CD8-positive, alpha-beta memory T cell (primary cell): ENCODE results near the gene PPM1E. TPM values are rescaled to one million over a fixed set of nuclear protein-coding genes. Genes with fewer than 3 reads are reported as not detected.
"Not testable (repeated sequence)": the region's sequence is repeated elsewhere in the genome, so short reads cannot be mapped to it uniquely, and the experiment has no call there.

ENCODE experiments used
- CTCF ChIA-PET: fragments of 350-600 bp; sonication (Branson Sonifier 250); formaldehyde crosslinking; loops from one replicate; lab custom pipeline; 2021; ENCODE audit warnings: antibody characterized with exemption; lab: Charles Lee
- POLR2A ChIA-PET: fragments of 350-600 bp; sonication (Branson Sonifier 250); formaldehyde crosslinking; loops from one replicate; lab custom pipeline; 2021; ENCODE audit warnings: antibody characterized with exemption; lab: Charles Lee
- DNase-seq, 5 donors: peaks; one replicate each; pipeline versions ENCODE4 v3.0.0 to v3.0.0-alpha.2; 2020 to 2022; ENCODE audit warnings: mixed read lengths in 1 of 5
- H3K27ac ChIP-seq: one replicate; pipeline ENCODE4 v1.7.0; 2013; ENCODE audit warnings: low read depth, mild to moderate bottlenecking, low read length, moderate library complexity
- H3K27me3 ChIP-seq: 2 replicates; pipeline ENCODE4 v1.7.0; 2013; ENCODE audit warnings: low read length, mild to moderate bottlenecking; ENCODE audit not compliant: insufficient read depth, poor library complexity, severe bottlenecking
- H3K36me3 ChIP-seq: 2 replicates; pipeline ENCODE4 v1.7.0; 2013; ENCODE audit warnings: mild to moderate bottlenecking, low read length, moderate library complexity; ENCODE audit not compliant: insufficient read depth
- H3K4me1 ChIP-seq: 2 replicates; pipeline ENCODE4 v1.7.0; 2013; ENCODE audit warnings: mild to moderate bottlenecking, low read length, moderate library complexity; ENCODE audit not compliant: insufficient read depth
- H3K4me3 ChIP-seq: 2 replicates; pipeline ENCODE4 v1.7.0; 2013; ENCODE audit warnings: mild to moderate bottlenecking, low read length
- H3K9me3 ChIP-seq: 2 replicates; pipeline ENCODE4 v1.7.0; 2013; ENCODE audit warnings: mild to moderate bottlenecking, low read length
- H3K27ac Mint-ChIP-seq, 8 donors: one replicate each; pipeline ENCODE4 v1.8.0; 2020 to 2021; ENCODE audit warnings: mixed read lengths in 8 of 8, mild to moderate bottlenecking in 6 of 8, inconsistent platforms in 3 of 8, moderate library complexity in 3 of 8
- H3K27me3 Mint-ChIP-seq, 2 donors: one replicate each; pipeline ENCODE4 v1.8.0; 2020 to 2021; ENCODE audit warnings: mixed read lengths in 2 of 2, mild to moderate bottlenecking in 1 of 2, moderate library complexity in 1 of 2
- H3K36me3 Mint-ChIP-seq, 3 donors: one replicate each; pipeline ENCODE4 v1.8.0; 2020 to 2021; ENCODE audit warnings: mixed read lengths in 3 of 3, inconsistent platforms in 1 of 3, mild to moderate bottlenecking in 1 of 3
- H3K4me1 Mint-ChIP-seq, 3 donors: one replicate each; pipeline ENCODE4 v1.8.0; 2020 to 2021; ENCODE audit warnings: mixed read lengths in 3 of 3, inconsistent platforms in 1 of 3, mild to moderate bottlenecking in 1 of 3
- H3K4me3 Mint-ChIP-seq, 7 donors: one replicate each; pipeline ENCODE4 v1.8.0; 2020 to 2021; ENCODE audit warnings: mixed read lengths in 7 of 7, mild to moderate bottlenecking in 6 of 7, moderate library complexity in 4 of 7, inconsistent platforms in 2 of 7
- H3K9me3 Mint-ChIP-seq, 5 donors: one replicate each; pipeline ENCODE4 v1.8.0; 2020 to 2022; ENCODE audit warnings: mixed read lengths in 5 of 5, mild to moderate bottlenecking in 3 of 5, moderate library complexity in 2 of 5, inconsistent platforms in 1 of 5
- polyA plus RNA-seq: library from polyadenylated mRNA; unstranded; fragments of 300-500 nt; fragmentation: Illumina TruSeq; gene quantifications from one replicate; pipeline ENCODE4 v1.2.3, GENCODE V29; 2021
- total RNA-seq, 2 experiments: library from RNA; stranded (reverse); gene quantifications; one replicate each; pipeline ENCODE4 v1.2.3, GENCODE V29; 2021

Gene PPM1E
- total and polyA plus RNA-seq, 3 experiments from 2014 or later = 0.05 TPM; not detected in 2

- CTCF ChIA-PET = no interaction called here
- Histone ChIP-seq H3K4me3 (no peak overlapping the region), H3K4me1 (no peaks in the 10 kb centered on the region), H3K27me3 (no peaks in the 10 kb centered on the region), H3K9me3 (no peaks in the 10 kb centered on the region), H3K27ac (no peak overlapping the region), H3K36me3 (no peaks in the 10 kb centered on the region)
- no peak overlapping the region for H3K4me3 Mint-ChIP-seq
- DNase-seq = no peak
- peaks cover 0 to 6% (median 2%) of the 10 kb centered on the region in 5 donors for H3K9me3 Mint-ChIP-seq
- H3K36me3 Mint-ChIP-seq = peaks cover 0 to 5% (median 0%) of the 10 kb centered on the region in 3 donors
- peaks cover 14 to 25% of the 10 kb centered on the region in 2 donors for H3K27me3 Mint-ChIP-seq
- no peaks in the 10 kb centered on the region for H3K4me1 Mint-ChIP-seq
- H3K27ac Mint-ChIP-seq = no peak overlapping the region
- POLR2A ChIA-PET = no interaction called here
Observed at GRCh38 chr17:58829172-58829637, 73.6 kb downstream of the PPM1E start.

GRCh38 chr17:58831780-58832179 is 76.1 kb downstream of the PPM1E start:
- Histone ChIP-seq H3K36me3 (no peaks in the 10 kb centered on the region), H3K9me3 (no peaks in the 10 kb centered on the region), H3K27me3 (no peaks in the 10 kb centered on the region), H3K4me3 (no peak overlapping the region), H3K4me1 (no peaks in the 10 kb centered on the region), H3K27ac (no peak overlapping the region)
- Mint-ChIP-seq H3K27ac (no peak overlapping the region), H3K27me3 (peaks cover 19 to 29% of the 10 kb centered on the region in 2 donors), H3K4me1 (no peaks in the 10 kb centered on the region), H3K36me3 (peaks cover 0 to 5% (median 0%) of the 10 kb centered on the region in 3 donors), H3K9me3 (peaks cover 0 to 6% (median 2%) of the 10 kb centered on the region in 5 donors), H3K4me3 (no peak overlapping the region)
- POLR2A ChIA-PET = no interaction called here
- no peak for DNase-seq
- CTCF ChIA-PET = no interaction called here

GRCh38 chr17:58832514-58832913 is 76.9 kb downstream of the PPM1E start:
- H3K36me3 ChIP-seq = no peaks in the 10 kb centered on the region
- no peaks in the 10 kb centered on the region for H3K9me3 ChIP-seq
- peaks cover 0 to 6% (median 2%) of the 10 kb centered on the region in 5 donors for H3K9me3 Mint-ChIP-seq
- CTCF ChIA-PET = no interaction called here
- no peak overlapping the region for H3K4me3 ChIP-seq
- no peaks in the 10 kb centered on the region for H3K27me3 ChIP-seq
- H3K36me3 Mint-ChIP-seq = peaks cover 0 to 5% (median 0%) of the 10 kb centered on the region in 3 donors
- no peak overlapping the region for H3K27ac Mint-ChIP-seq
- no peak for DNase-seq
- H3K27ac ChIP-seq = no peak overlapping the region
- H3K4me3 Mint-ChIP-seq = no peak overlapping the region
- peaks cover 20 to 29% of the 10 kb centered on the region in 2 donors for H3K27me3 Mint-ChIP-seq
- POLR2A ChIA-PET = no interaction called here
- H3K4me1 ChIP-seq = no peaks in the 10 kb centered on the region
- H3K4me1 Mint-ChIP-seq = no peaks in the 10 kb centered on the region

GRCh38 chr17:58837699-58838098 is 82.0 kb downstream of the PPM1E start:
- CTCF ChIA-PET = no interaction called here
- no peak overlapping the region for H3K27ac ChIP-seq
- no peaks in the 10 kb centered on the region for H3K4me1 Mint-ChIP-seq

GRCh38 chr17:58840820-58841612 is 85.4 kb downstream of the PPM1E start:
- ChIA-PET POLR2A (interaction anchor here (0.6 kb wide), 1 partner anchor 229 kb away, joined by 4 read pairs; no protein-coding TSS in a partner anchor), CTCF (interaction anchor here (1.3 kb wide), 1 partner anchor 19 kb away, joined by 4 read pairs; no protein-coding TSS in a partner anchor)
- Mint-ChIP-seq H3K4me1 (no peaks in the 10 kb centered on the region), H3K4me3 (no peak overlapping the region), H3K36me3 (no peaks in the 10 kb centered on the region), H3K27ac (no peak overlapping the region), H3K27me3 (peaks cover 5 to 25% of the 10 kb centered on the region in 2 donors), H3K9me3 (no peaks in the 10 kb centered on the region)
- DNase-seq = no peak
- no peaks in the 10 kb centered on the region for H3K4me1 ChIP-seq
- H3K9me3 ChIP-seq = no peaks in the 10 kb centered on the region
- no peaks in the 10 kb centered on the region for H3K36me3 ChIP-seq
- H3K4me3 ChIP-seq = no peak overlapping the region
- H3K27ac ChIP-seq = no peak overlapping the region
- H3K27me3 ChIP-seq = no peaks in the 10 kb centered on the region

More at GRCh38 chr17:58837699-58838098, 82.0 kb downstream of the PPM1E start:
- Histone ChIP-seq H3K36me3 (no peaks in the 10 kb centered on the region), H3K4me3 (no peak overlapping the region), H3K27me3 (no peaks in the 10 kb centered on the region), H3K9me3 (no peaks in the 10 kb centered on the region), H3K4me1 (no peaks in the 10 kb centered on the region)
- Mint-ChIP-seq H3K27me3 (peaks cover 12 to 44% of the 10 kb centered on the region in 2 donors), H3K4me3 (no peak overlapping the region), H3K9me3 (no peaks in the 10 kb centered on the region), H3K27ac (no peak overlapping the region), H3K36me3 (no peaks in the 10 kb centered on the region)
- DNase-seq = no peak
- POLR2A ChIA-PET = no interaction called here

- H3K4me1 ChIP-seq, H3K27me3 ChIP-seq, H3K27ac Mint-ChIP-seq, H3K4me3 ChIP-seq, H3K4me1 Mint-ChIP-seq, DNase-seq, H3K9me3 ChIP-seq, CTCF ChIA-PET, H3K27ac ChIP-seq, H3K4me3 Mint-ChIP-seq, POLR2A ChIA-PET, H3K36me3 Mint-ChIP-seq, H3K36me3 ChIP-seq: not testable (repeated sequence)
- peaks cover 14 to 18% of the 10 kb centered on the region in 2 donors for H3K27me3 Mint-ChIP-seq
- peaks cover 0 to 18% (median 5%) of the 10 kb centered on the region in 5 donors for H3K9me3 Mint-ChIP-seq
Observed at GRCh38 chr17:58846413-58846812, 90.8 kb downstream of the PPM1E start.

- H3K27me3 ChIP-seq, H3K27ac ChIP-seq, H3K4me1 ChIP-seq, H3K36me3 Mint-ChIP-seq, H3K27ac Mint-ChIP-seq, CTCF ChIA-PET, H3K4me3 Mint-ChIP-seq, DNase-seq, POLR2A ChIA-PET, H3K36me3 ChIP-seq, H3K4me1 Mint-ChIP-seq, H3K4me3 ChIP-seq, H3K9me3 ChIP-seq: not testable (repeated sequence)
- peaks cover 28 to 34% of the 10 kb centered on the region in 2 donors for H3K27me3 Mint-ChIP-seq
- peaks cover 0 to 24% (median 7%) of the 10 kb centered on the region in 5 donors for H3K9me3 Mint-ChIP-seq
Observed at GRCh38 chr17:58850106-58850505, 94.5 kb downstream of the PPM1E start.

GRCh38 chr17:58865301-58865700 is 109.6 kb downstream of the PPM1E start:
- Histone ChIP-seq H3K36me3 (no peaks in the 10 kb centered on the region), H3K27me3 (no peaks in the 10 kb centered on the region), H3K4me3 (no peak overlapping the region), H3K4me1 (no peaks in the 10 kb centered on the region), H3K27ac (no peak overlapping the region), H3K9me3 (no peaks in the 10 kb centered on the region)
- H3K36me3 Mint-ChIP-seq = peaks cover 0 to 1% (median 0%) of the 10 kb centered on the region in 3 donors
- H3K27ac Mint-ChIP-seq = no peak overlapping the region
- H3K4me1 Mint-ChIP-seq = no peaks in the 10 kb centered on the region
- no peak for DNase-seq
- H3K9me3 Mint-ChIP-seq = no peaks in the 10 kb centered on the region
- no peak overlapping the region for H3K4me3 Mint-ChIP-seq
- CTCF ChIA-PET = no interaction called here
- H3K27me3 Mint-ChIP-seq = peaks cover 7 to 37% of the 10 kb centered on the region in 2 donors
- POLR2A ChIA-PET = no interaction called here
